Measurements from ENCODE around the gene PALD1. TPM values are rescaled to one million over a fixed set of nuclear protein-coding genes. Genes with fewer than 3 reads are reported as not detected.
"Not testable (repeated sequence)": the region's sequence is repeated elsewhere in the genome, so short reads cannot be mapped to it uniquely, and the experiment has no call there.

Gene PALD1
- total and polyA plus RNA-seq, 9 of the 15 experiments (the other 6 are each of a cell fraction or from before 2014, with no cell fraction given), result 0.03 to 0.29 (median 0.09) TPM; not detected in 2

GRCh38 chr10:70483872-70484271, 5.3 kb downstream of the PALD1 start:
- H3K9me3 ChIP-seq (replicated peaks; ENCODE audit: control insufficient read depth, insufficient read depth, low read depth, low read length); CTCF ChIA-PET (ENCODE audit: low intra/inter-chr PET ratio); H3K79me2 ChIP-seq (ENCODE audit: control insufficient read depth, insufficient read depth, low read length); FAIRE-seq; in situ Hi-C loops (cut with MboI); intact Hi-C loops (cut with micrococcal nuclease); BruUV-seq (replicated peaks); H2AFZ ChIP-seq (ENCODE audit: low read depth, low read length); H3K9ac ChIP-seq (ENCODE audit: insufficient read depth in 1 of 2, low read depth in 2 of 2, low read length in 2 of 2); H3K27ac ChIP-seq (ENCODE audit: extremely low read depth, low read depth, low read length); ATAC-seq; H3K4me2 ChIP-seq (ENCODE audit: insufficient read depth, low read length); H3K36me3 ChIP-seq (ENCODE audit: control insufficient read depth, insufficient read depth, low read length); H3K4me3 ChIP-seq; H3K9me1 ChIP-seq (ENCODE audit: control insufficient read depth, insufficient read depth, low read length); DNase-seq (ENCODE audit: extremely low read depth in 1 of 4, low spot score in 3 of 4); H3K4me1 ChIP-seq (replicated peaks in 1 of 2; ENCODE audit: control insufficient read depth in 2 of 2, insufficient read depth in 2 of 2, low read length in 2 of 2): not testable (repeated sequence)
- Histone ChIP-seq H4K20me1 (replicated peaks; ENCODE audit: control insufficient read depth, insufficient read depth, low read length) (peaks cover 21% of the 10 kb centered on the region), H3K27me3 (ENCODE audit: control insufficient read depth in 2 of 2, insufficient read depth in 2 of 2, low read length in 2 of 2) (peaks cover 56 to 75% of the 10 kb centered on the region in 2 experiments)
- WGBS (ENCODE audit: insufficient coverage, low coverage, missing lambda C conversion rate), result 23% methylated on average over 6 of the region's 6 CpGs
- POLR2A ChIA-PET, result interaction anchor here (0.7 to 1.6 kb wide), 3 partner anchors 10 to 823 kb away, joined by 3 to 5 read pairs (median 3); no protein-coding TSS in a partner anchor

DNA sequence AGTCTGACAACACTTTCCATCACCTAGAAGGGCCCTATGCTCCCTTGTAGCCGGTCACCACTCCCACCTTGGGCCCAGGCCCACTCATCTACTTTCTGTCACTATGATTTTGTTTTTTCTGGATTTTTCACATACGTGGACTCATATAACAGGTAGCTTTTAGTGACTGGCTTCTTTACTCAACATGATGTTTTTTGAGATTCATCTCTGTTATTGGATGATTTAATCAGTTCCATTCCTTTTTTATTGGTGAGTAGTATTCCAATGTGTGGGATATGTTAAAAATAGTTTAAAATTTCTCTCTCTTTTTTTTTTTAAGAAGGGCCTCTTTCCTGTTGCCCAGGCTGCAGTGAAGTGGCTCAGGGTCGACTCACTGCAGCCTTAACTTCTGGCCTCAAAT, 9.3 kb downstream of the PALD1 start:
- Histone ChIP-seq H4K20me1 (replicated peaks; ENCODE audit: control insufficient read depth, insufficient read depth, low read length) (peaks cover 1% of the 10 kb centered on the region), H3K9ac (ENCODE audit: insufficient read depth in 1 of 2, low read depth in 2 of 2, low read length in 2 of 2) (no peak overlapping the region), H3K27ac (ENCODE audit: extremely low read depth, low read depth, low read length) (no peak overlapping the region), H3K9me1 (ENCODE audit: control insufficient read depth, insufficient read depth, low read length) (no peaks in the 10 kb centered on the region), H3K4me2 (ENCODE audit: insufficient read depth, low read length) (no peak overlapping the region), H3K4me3 (no peak overlapping the region), H3K79me2 (ENCODE audit: control insufficient read depth, insufficient read depth, low read length) (no peaks in the 10 kb centered on the region), H3K36me3 (ENCODE audit: control insufficient read depth, insufficient read depth, low read length) (no peaks in the 10 kb centered on the region), H3K9me3 (replicated peaks; ENCODE audit: control insufficient read depth, insufficient read depth, low read depth, low read length) (no peaks in the 10 kb centered on the region), H3K27me3 (ENCODE audit: control insufficient read depth in 2 of 2, insufficient read depth in 2 of 2, low read length in 2 of 2) (peaks cover 42 to 60% of the 10 kb centered on the region in 2 experiments), H3K4me1 (replicated peaks in 1 of 2; ENCODE audit: control insufficient read depth in 2 of 2, insufficient read depth in 2 of 2, low read length in 2 of 2) (no peaks in the 10 kb centered on the region), H2AFZ (ENCODE audit: low read depth, low read length) (no peak overlapping the region)
- intact Hi-C loops (cut with micrococcal nuclease) (no loop called here), in situ Hi-C loops (cut with MboI) (no loop called here)
- POLR2A ChIA-PET, result no interaction called here
- CTCF ChIA-PET (ENCODE audit: low intra/inter-chr PET ratio), result no interaction called here
- no TSS peak for BruUV-seq (replicated peaks)
- DNase-seq (ENCODE audit: extremely low read depth in 1 of 4, low spot score in 3 of 4) (no peak), ATAC-seq (no peak), FAIRE-seq (no peak)
- 0% methylated on average over 3 of the region's 3 CpGs for WGBS (ENCODE audit: insufficient coverage, low coverage, missing lambda C conversion rate)
- TF ChIP-seq ZNF146 (CRISPR knock-in tag; IDR thresholded peaks at IDR 0.05; ENCODE audit: unreplicated experiment) (peak; percentile 59), NUFIP1 (IDR thresholded peaks at IDR 0.05; ENCODE audit: partially characterized antibody) (no peak), RBM25 (IDR thresholded peaks at IDR 0.05; ENCODE audit: low read depth, low read length, severe bottlenecking) (peak; percentile 62)
